ENCODE results near the gene PYGO2. TPM values are rescaled to one million over a fixed set of nuclear protein-coding genes. Genes with fewer than 3 reads are reported as not detected.

The PYGO2 gene
- total and polyA plus RNA-seq, 2 of the 8 experiments (the other 6 are each of a cell fraction or from before 2014, with no cell fraction given) = 31.0 to 31.6 TPM

GRCh38 chr1:154935749-154936554 is 25.6 kb downstream of the PYGO2 start:
- ChIA-PET POLR2A (ENCODE audit: partially characterized antibody) (interaction anchor here (0.6 to 2.6 kb wide), 32 partner anchors 8 to 376 kb away, joined by 3 to 22 read pairs (median 4); partner anchors contain the start of genes ADAM15, ADAR, FLAD1 and LENEP), CTCF (ENCODE audit: partially characterized antibody) (interaction anchor here (0.7 to 2.5 kb wide), 18 partner anchors 8 to 274 kb away, joined by 3 to 6 read pairs (median 3); partner anchors contain the start of gene PBXIP1)
- Histone ChIP-seq H3K27me3 (replicated peaks in 1 of 4; ENCODE audit: control insufficient read depth in 3 of 4, extremely low read depth in 1 of 4, insufficient read depth in 3 of 4, low read length in 3 of 4) (no peaks in the 10 kb centered on the region), H3K9ac (replicated peaks in 1 of 4; ENCODE audit: extremely low read depth in 1 of 4, low read depth in 3 of 4, low read length in 3 of 4) (peak overlapping the region in 3 of 4 experiments; percentile 77 to 99 (median 99); a peak in 6 of 7 replicates), H3K23me2 (ENCODE audit: low read depth, low read length) (peaks cover 12% of the 10 kb centered on the region), H3K79me2 (ENCODE audit: control insufficient read depth in 1 of 2, insufficient read depth in 2 of 2, low read length in 2 of 2) (no peaks in the 10 kb centered on the region), H2BK15ac (ENCODE audit: low read length) (peak overlapping the region; percentile 83; the same call in 1 of the 2 replicates), H2AK5ac (ENCODE audit: low read depth, low read length) (0 out of 2 replicates have a peak overlapping the region, but pooled peaks have one; percentile 11), H3K18ac (ENCODE audit: extremely low read depth, low read length) (no peak overlapping the region; the same call in 1 of the 2 replicates), H3K23ac (ENCODE audit: insufficient read length) (no peak overlapping the region), H2BK20ac (ENCODE audit: low read length) (0 out of 2 replicates have a peak overlapping the region, but pooled peaks have one; percentile 82), H2AFZ (ENCODE audit: low read length) (0 out of 2 replicates have a peak overlapping the region, but pooled peaks have one; percentile 3), H2BK5ac (ENCODE audit: low read depth, low read length) (peak overlapping the region; percentile 100), H4K5ac (ENCODE audit: insufficient read length, low read depth, low read length) (peak overlapping the region; percentile 43), H3K79me1 (ENCODE audit: low read depth, low read length) (no peaks in the 10 kb centered on the region; the same call in 1 of the 2 replicates), H4K20me1 (replicated peaks in 1 of 2; ENCODE audit: control insufficient read depth in 1 of 2, insufficient read depth in 2 of 2, low read length in 2 of 2) (no peaks in the 10 kb centered on the region), H3K4me3 (ENCODE audit: extremely low read depth in 1 of 4, insufficient read depth in 2 of 4, low read depth in 3 of 4, low read length in 4 of 4) (peak overlapping the region; percentile 71 to 87 (median 72)), H3K27ac (ENCODE audit: low read depth, low read length) (peak overlapping the region; percentile 99), H4K8ac (ENCODE audit: extremely low read depth, insufficient read depth, low read length) (peak overlapping the region; percentile 98; the same call in 1 of the 2 replicates), H2BK120ac (replicated peaks; ENCODE audit: low read depth, low read length) (peak overlapping the region; percentile 44), H3K4me1 (replicated peaks in 1 of 4; ENCODE audit: control insufficient read depth in 3 of 4, insufficient read depth in 4 of 4, low read length in 3 of 4) (peaks cover 0 to 9% (median 5%) of the 10 kb centered on the region in 4 experiments; a peak in 4 of 7 replicates), H3K36me3 (ENCODE audit: control insufficient read depth in 2 of 4, insufficient read depth in 4 of 4, low read length in 3 of 4) (no peaks in the 10 kb centered on the region), H3K14ac (ENCODE audit: insufficient read length) (no peak overlapping the region), H3K9me3 (ENCODE audit: insufficient read depth in 2 of 2, low read depth in 1 of 2, low read length in 1 of 2) (no peaks in the 10 kb centered on the region), H3K4ac (replicated peaks; ENCODE audit: insufficient read length, low read depth, low read length) (no peak overlapping the region), H3K4me2 (ENCODE audit: insufficient read depth in 1 of 2, low read depth in 2 of 2, low read length in 2 of 2) (peak overlapping the region; percentile 79 to 94), H2BK12ac (ENCODE audit: low read depth, low read length) (peak overlapping the region; percentile 89), H3K56ac (replicated peaks; ENCODE audit: insufficient read length, low read depth, low read length) (peak overlapping the region; percentile 48), H4K91ac (replicated peaks; ENCODE audit: insufficient read length, low read length) (peak overlapping the region; percentile 93)
- DNase-seq (ENCODE audit: low read depth in 1 of 2, low spot score in 2 of 2) (no peak), FAIRE-seq (no peak)
- WGBS, 2 experiments (ENCODE audit: extremely low coverage in 1 of 2, insufficient coverage in 1 of 2, insufficient read length in 1 of 2, insufficient replicate concordance in 2 of 2, low coverage in 1 of 2, low lambda C conversion rate in 2 of 2, missing lambda C conversion rate in 1 of 2) = 53% methylated on average over 27 of the region's 27 CpGs; no CpG with 5 or more reads in 1 of the 2 experiments
- TF ChIP-seq, protein P1, sequence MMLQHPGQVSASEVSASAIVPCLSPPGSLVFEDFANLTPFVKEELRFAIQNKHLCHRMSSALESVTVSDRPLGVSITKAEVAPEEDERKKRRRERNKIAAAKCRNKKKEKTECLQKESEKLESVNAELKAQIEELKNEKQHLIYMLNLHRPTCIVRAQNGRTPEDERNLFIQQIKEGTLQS (IDR thresholded peaks at IDR 0.05; ENCODE audit: insufficient read depth, low read depth, low read length) = peak; percentile 58; the same call in 1 of the 2 replicates
- no peak for TF ChIP-seq NRF1 (IDR thresholded peaks at IDR 0.05; ENCODE audit: low read depth, low read length)
- no peak for TF ChIP-seq BACH1 (IDR thresholded peaks at IDR 0.05; ENCODE audit: low read length)
- TF ChIP-seq CTBP2 (IDR thresholded peaks at IDR 0.05; ENCODE audit: borderline replicate concordance, insufficient read depth, insufficient read length, low read length) = no peak
- TF ChIP-seq USF2 (IDR thresholded peaks at IDR 0.05; ENCODE audit: low read length) = peak; percentile 92
- peak in 1 of 2 experiments; percentile 51; a peak in 1 of 3 replicates for TF ChIP-seq POLR2A (IDR thresholded peaks at IDR 0.05; ENCODE audit: control extremely low read depth in 1 of 2, low read depth in 2 of 2, low read length in 2 of 2)
- no peak for TF ChIP-seq JUN (IDR thresholded peaks at IDR 0.05; ENCODE audit: low read depth, low read length)
- TF ChIP-seq ZNF274 (IDR thresholded peaks at IDR 0.05; ENCODE audit: borderline replicate concordance, extremely low read depth, low read length) = no peak
- peak; percentile 49; the same call in 1 of the 2 replicates for TF ChIP-seq KDM1A (IDR thresholded peaks at IDR 0.05; ENCODE audit: borderline replicate concordance, low read length)

Measured in H1 (cell line).